K562 (cell line): Measurements from ENCODE around the gene LTN1. TPM values are rescaled to one million over a fixed set of nuclear protein-coding genes. Genes with fewer than 3 reads are reported as not detected.

Experiments used
- DDX20 ChIP-seq: fragments of 450-650 bp; IDR thresholded peaks from 2 replicates; pipeline ENCODE4 v1.6.1; 2016; ENCODE audit warnings: missing genetic modification characterization, low read depth, mild to moderate bottlenecking, missing compliant biosample characterization, moderate library complexity
- GATAD2A ChIP-seq: fragments of 450-650 bp; IDR thresholded peaks from 2 replicates; pipeline ENCODE4 v1.6.1; 2017
- HDAC6 ChIP-seq: IDR thresholded peaks from 2 replicates; pipeline ENCODE4 v1.6.1; 2012; ENCODE audit warnings: low read depth, mild to moderate bottlenecking, control low read depth, inconsistent platforms, low read length, moderate library complexity
- HLTF ChIP-seq: fragments of 450-650 bp; IDR thresholded peaks from 2 replicates; pipeline ENCODE4 v1.6.1; 2016
- L3MBTL2 ChIP-seq: fragments of 450-650 bp; IDR thresholded peaks from 2 replicates; pipeline ENCODE4 v1.6.1; 2016; ENCODE audit warnings: mild to moderate bottlenecking, moderate library complexity
- MCM3 ChIP-seq: fragments of 450-650 bp; IDR thresholded peaks from 2 replicates; pipeline ENCODE4 v1.6.1; 2016
- MIER1 ChIP-seq: fragments of 450-650 bp; IDR thresholded peaks from 2 replicates; pipeline ENCODE4 v1.6.1; 2016; ENCODE audit warnings: antibody characterized with exemption, mild to moderate bottlenecking, low read depth
- MTF1 ChIP-seq: fragments of 250-450 bp; sonication (Bioruptor Pico); IDR thresholded peaks from 2 replicates; pipeline ENCODE4 v1.9.0; 2021; ENCODE audit warnings: moderate library complexity, mild to moderate bottlenecking, inconsistent platforms, borderline replicate concordance
- TAF9B ChIP-seq: fragments of 450-650 bp; IDR thresholded peaks from 2 replicates; pipeline ENCODE4 v1.6.1; 2018; ENCODE audit warnings: mild to moderate bottlenecking; ENCODE audit not compliant: partially characterized antibody
- THRAP3 ChIP-seq: fragments of 450-650 bp; IDR thresholded peaks from 2 replicates; pipeline ENCODE4 v1.6.1; 2016; ENCODE audit warnings: mild to moderate bottlenecking, inconsistent platforms, borderline replicate concordance
- ZNF12 ChIP-seq: sonication (generic); formaldehyde crosslinking; IDR thresholded peaks from 2 replicates; pipeline ENCODE4 v1.4.0; 2020; ENCODE audit warnings: mild to moderate bottlenecking, missing genetic modification reagents
- ZNF140 ChIP-seq: fragments of 250-450 bp; sonication (Bioruptor Pico); IDR thresholded peaks from 2 replicates; pipeline ENCODE4 v1.8.0; 2021; ENCODE audit warnings: moderate library complexity, mild to moderate bottlenecking, inconsistent platforms
- ZNF76 ChIP-seq: fragments of 250-450 bp; sonication (Bioruptor Pico); IDR thresholded peaks from 2 replicates; pipeline ENCODE4 v1.4.0; 2020; ENCODE audit warnings: mild to moderate bottlenecking, moderate library complexity, borderline replicate concordance
- polyA plus RNA-seq, 8 experiments: library from polyadenylated mRNA; depleted of rRNA in 4 of 8; stranded (reverse) in 5 of 8; unstranded in 3 of 8; fragments of >200 nt; fragmentation: Nextera tagmentation in 2 of 8; fragmentation: Illumina TruSeq in 1 of 8; extraction: Ambion mirVana in 2 of 8; extraction: Trizol in 1 of 8; gene quantifications; 2 replicates each; pipeline versions ENCODE4 v1.2.1 to v1.2.3, GENCODE V29; 2011 to 2014; ENCODE audit warnings: inconsistent platforms in 1 of 8, missing spikeins in 1 of 8
- total RNA-seq, 7 experiments: library from RNA; depleted of rRNA in 6 of 7; stranded (reverse); fragments of >200 nt in 6 of 7; fragmentation: Illumina TruSeq in 2 of 7; extraction: Trizol in 2 of 7; gene quantifications; 2 replicates each; pipeline versions ENCODE4 v1.2.1 to v1.2.3, GENCODE V29; 2011 to 2021; ENCODE audit warnings: low replicate concordance in 1 of 7
- TF ChIP-seq, protein P1 (sequence below): IDR thresholded peaks from 2 replicates; pipeline ENCODE4 v1.6.1; 2011; ENCODE audit warnings: borderline replicate concordance, low read depth, mild to moderate bottlenecking, moderate library complexity, low read length; ENCODE audit not compliant: insufficient read depth, poor library complexity, severe bottlenecking
- TF ChIP-seq, protein P2 (sequence below), 2 experiments: fragments of 450-650 bp; IDR thresholded peaks; 2 replicates each; pipeline ENCODE4 v1.6.1; 2016
- TF ChIP-seq, protein P3 (sequence below): IDR thresholded peaks from 2 replicates; pipeline ENCODE4 v1.6.1; 2014; ENCODE audit warnings: antibody characterized with exemption
- TF ChIP-seq, protein P4 (sequence below): fragments of 450-650 bp; IDR thresholded peaks from 2 replicates; pipeline ENCODE4 v1.6.1; 2016; ENCODE audit warnings: mild to moderate bottlenecking

LTN1 gene
- total and polyA plus RNA-seq, 9 of the 15 experiments (the other 6 are each of a cell fraction or from before 2014, with no cell fraction given): 15.7 to 49.6 (median 28.7) TPM

DNA sequence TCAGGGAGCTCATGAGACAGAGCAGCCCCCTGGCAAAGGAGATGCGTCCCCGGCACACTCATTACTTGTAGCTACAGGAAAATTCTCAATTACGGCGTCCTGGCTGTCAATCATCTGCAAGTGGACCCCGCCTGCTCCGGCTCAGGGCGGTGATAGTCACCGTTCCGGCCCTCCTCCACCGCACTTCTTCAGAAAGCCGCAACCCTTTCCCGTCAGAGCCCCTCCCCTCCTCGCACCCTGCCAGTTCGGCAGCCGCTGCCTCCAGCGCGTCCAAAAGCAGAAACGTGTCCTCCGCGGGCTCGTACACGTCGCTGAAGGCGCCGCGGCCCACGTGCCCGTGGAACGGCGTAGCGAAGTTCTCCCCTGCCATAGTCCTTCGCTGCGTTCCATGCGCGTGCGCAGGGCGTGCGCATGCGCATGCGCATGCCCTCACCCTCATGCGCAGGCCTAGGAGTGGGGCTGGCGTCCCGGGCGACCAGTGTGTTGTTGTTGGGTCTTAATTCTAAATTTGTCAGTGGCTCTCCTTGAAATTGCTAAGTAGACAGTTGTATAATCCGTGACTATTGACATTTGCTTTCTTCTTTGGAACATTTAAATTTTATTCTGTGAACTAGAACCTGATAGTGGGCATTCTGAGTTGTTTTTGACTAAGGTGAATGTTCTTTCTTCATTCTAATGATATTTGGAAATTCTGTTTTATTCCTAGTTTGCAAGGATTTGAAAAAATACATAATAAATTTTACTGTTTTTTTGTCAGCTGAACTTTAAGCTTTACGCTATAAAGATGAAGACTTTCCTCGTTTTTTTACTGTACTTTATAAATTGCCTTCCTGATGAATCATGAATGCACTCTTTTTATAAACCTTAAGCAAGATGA is 107.5 kb downstream of the LTN1 start (continued):
- no peak for TF ChIP-seq HDAC6
- no peak for TF ChIP-seq DDX20 (tag)
- TF ChIP-seq MCM3: no peak
- peak; percentile 83; the same call in 1 of the 2 replicates for TF ChIP-seq ZNF76 (CRISPR knock-in tag)
- peak; percentile 39; the same call in 1 of the 2 replicates for TF ChIP-seq HLTF
- TF ChIP-seq, protein P1, sequence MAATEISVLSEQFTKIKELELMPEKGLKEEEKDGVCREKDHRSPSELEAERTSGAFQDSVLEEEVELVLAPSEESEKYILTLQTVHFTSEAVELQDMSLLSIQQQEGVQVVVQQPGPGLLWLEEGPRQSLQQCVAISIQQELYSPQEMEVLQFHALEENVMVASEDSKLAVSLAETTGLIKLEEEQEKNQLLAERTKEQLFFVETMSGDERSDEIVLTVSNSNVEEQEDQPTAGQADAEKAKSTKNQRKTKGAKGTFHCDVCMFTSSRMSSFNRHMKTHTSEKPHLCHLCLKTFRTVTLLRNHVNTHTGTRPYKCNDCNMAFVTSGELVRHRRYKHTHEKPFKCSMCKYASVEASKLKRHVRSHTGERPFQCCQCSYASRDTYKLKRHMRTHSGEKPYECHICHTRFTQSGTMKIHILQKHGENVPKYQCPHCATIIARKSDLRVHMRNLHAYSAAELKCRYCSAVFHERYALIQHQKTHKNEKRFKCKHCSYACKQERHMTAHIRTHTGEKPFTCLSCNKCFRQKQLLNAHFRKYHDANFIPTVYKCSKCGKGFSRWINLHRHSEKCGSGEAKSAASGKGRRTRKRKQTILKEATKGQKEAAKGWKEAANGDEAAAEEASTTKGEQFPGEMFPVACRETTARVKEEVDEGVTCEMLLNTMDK: peak; percentile 20
- no peak for TF ChIP-seq MIER1
- TF ChIP-seq ZNF12 (CRISPR knock-in tag): no peak; the same call in 1 of the 2 replicates
- no peak for TF ChIP-seq MTF1 (CRISPR knock-in tag)
- TF ChIP-seq, protein P2, sequence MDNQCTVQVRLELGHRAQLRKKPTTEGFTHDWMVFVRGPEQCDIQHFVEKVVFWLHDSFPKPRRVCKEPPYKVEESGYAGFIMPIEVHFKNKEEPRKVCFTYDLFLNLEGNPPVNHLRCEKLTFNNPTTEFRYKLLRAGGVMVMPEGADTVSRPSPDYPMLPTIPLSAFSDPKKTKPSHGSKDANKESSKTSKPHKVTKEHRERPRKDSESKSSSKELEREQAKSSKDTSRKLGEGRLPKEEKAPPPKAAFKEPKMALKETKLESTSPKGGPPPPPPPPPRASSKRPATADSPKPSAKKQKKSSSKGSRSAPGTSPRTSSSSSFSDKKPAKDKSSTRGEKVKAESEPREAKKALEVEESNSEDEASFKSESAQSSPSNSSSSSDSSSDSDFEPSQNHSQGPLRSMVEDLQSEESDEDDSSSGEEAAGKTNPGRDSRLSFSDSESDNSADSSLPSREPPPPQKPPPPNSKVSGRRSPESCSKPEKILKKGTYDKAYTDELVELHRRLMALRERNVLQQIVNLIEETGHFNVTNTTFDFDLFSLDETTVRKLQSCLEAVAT (IDR thresholded peaks at IDR 0.05): peak in 1 of 2 experiments; percentile 66; a peak in 1 of 4 replicates
- TF ChIP-seq ZNF140 (CRISPR knock-in tag): no peak
- TF ChIP-seq L3MBTL2: peak; percentile 100
- TF ChIP-seq, protein P3, sequence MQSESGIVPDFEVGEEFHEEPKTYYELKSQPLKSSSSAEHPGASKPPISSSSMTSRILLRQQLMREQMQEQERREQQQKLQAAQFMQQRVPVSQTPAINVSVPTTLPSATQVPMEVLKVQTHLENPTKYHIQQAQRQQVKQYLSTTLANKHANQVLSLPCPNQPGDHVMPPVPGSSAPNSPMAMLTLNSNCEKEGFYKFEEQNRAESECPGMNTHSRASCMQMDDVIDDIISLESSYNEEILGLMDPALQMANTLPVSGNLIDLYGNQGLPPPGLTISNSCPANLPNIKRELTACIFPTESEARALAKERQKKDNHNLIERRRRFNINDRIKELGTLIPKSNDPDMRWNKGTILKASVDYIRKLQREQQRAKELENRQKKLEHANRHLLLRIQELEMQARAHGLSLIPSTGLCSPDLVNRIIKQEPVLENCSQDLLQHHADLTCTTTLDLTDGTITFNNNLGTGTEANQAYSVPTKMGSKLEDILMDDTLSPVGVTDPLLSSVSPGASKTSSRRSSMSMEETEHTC: no peak
- peak; percentile 89 for TF ChIP-seq TAF9B
- TF ChIP-seq THRAP3: no peak
- TF ChIP-seq, protein P4, sequence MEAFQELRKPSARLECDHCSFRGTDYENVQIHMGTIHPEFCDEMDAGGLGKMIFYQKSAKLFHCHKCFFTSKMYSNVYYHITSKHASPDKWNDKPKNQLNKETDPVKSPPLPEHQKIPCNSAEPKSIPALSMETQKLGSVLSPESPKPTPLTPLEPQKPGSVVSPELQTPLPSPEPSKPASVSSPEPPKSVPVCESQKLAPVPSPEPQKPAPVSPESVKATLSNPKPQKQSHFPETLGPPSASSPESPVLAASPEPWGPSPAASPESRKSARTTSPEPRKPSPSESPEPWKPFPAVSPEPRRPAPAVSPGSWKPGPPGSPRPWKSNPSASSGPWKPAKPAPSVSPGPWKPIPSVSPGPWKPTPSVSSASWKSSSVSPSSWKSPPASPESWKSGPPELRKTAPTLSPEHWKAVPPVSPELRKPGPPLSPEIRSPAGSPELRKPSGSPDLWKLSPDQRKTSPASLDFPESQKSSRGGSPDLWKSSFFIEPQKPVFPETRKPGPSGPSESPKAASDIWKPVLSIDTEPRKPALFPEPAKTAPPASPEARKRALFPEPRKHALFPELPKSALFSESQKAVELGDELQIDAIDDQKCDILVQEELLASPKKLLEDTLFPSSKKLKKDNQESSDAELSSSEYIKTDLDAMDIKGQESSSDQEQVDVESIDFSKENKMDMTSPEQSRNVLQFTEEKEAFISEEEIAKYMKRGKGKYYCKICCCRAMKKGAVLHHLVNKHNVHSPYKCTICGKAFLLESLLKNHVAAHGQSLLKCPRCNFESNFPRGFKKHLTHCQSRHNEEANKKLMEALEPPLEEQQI: no peak
- TF ChIP-seq GATAD2A: peak; percentile 94
